Measurements from ENCODE around the gene CCDC201.
"Not testable (repeated sequence)": the region's sequence is repeated elsewhere in the genome, so short reads cannot be mapped to it uniquely, and the experiment has no call there.

The CCDC201 gene

GRCh38 chr7:45814216-45815118, 58.4 kb downstream of the CCDC201 start:
- H3K4me3 ChIP-seq (ENCODE audit: low read depth, low read length); H3K4me1 ChIP-seq (ENCODE audit: control insufficient read depth, insufficient read depth, low read length, unreplicated experiment); H3K79me2 ChIP-seq (ENCODE audit: control insufficient read depth, insufficient read depth, low read length, unreplicated experiment): not testable (repeated sequence)

GRCh38 chr7:45813771-45814170, 59.1 kb downstream of the CCDC201 start:
- H2AFZ ChIP-seq (ENCODE audit: low read length, unreplicated experiment); H3K27ac ChIP-seq (ENCODE audit: low read depth, low read length); H3K27me3 ChIP-seq (ENCODE audit: insufficient read depth, low read length); H3K36me3 ChIP-seq (ENCODE audit: insufficient read depth, low read length); H3K79me2 ChIP-seq (ENCODE audit: control insufficient read depth, insufficient read depth, low read length, unreplicated experiment); H3K4me3 ChIP-seq (ENCODE audit: low read depth, low read length); H3K4me1 ChIP-seq (ENCODE audit: control insufficient read depth, insufficient read depth, low read length, unreplicated experiment): not testable (repeated sequence)

More at GRCh38 chr7:45814216-45815118, 58.4 kb downstream of the CCDC201 start:
- H3K36me3 ChIP-seq (ENCODE audit: insufficient read depth, low read length); H3K27ac ChIP-seq (ENCODE audit: low read depth, low read length); H2AFZ ChIP-seq (ENCODE audit: low read length, unreplicated experiment); H3K27me3 ChIP-seq (ENCODE audit: insufficient read depth, low read length): not testable (repeated sequence)

- Histone ChIP-seq H3K27me3 (ENCODE audit: insufficient read depth, low read length) (no peaks in the 10 kb centered on the region), H3K4me3 (ENCODE audit: low read depth, low read length) (no peak overlapping the region)
These were observed 59.9 kb downstream of the CCDC201 start for GRCh38 chr7:45812946-45813345.

GRCh38 chr7:45811652-45812234, 61.1 kb downstream of the CCDC201 start:
- H3K4me3 ChIP-seq (ENCODE audit: low read depth, low read length); H2AFZ ChIP-seq (ENCODE audit: low read length, unreplicated experiment); H3K79me2 ChIP-seq (ENCODE audit: control insufficient read depth, insufficient read depth, low read length, unreplicated experiment); H3K27me3 ChIP-seq (ENCODE audit: insufficient read depth, low read length); H3K36me3 ChIP-seq (ENCODE audit: insufficient read depth, low read length); H3K4me1 ChIP-seq (ENCODE audit: control insufficient read depth, insufficient read depth, low read length, unreplicated experiment); H3K27ac ChIP-seq (ENCODE audit: low read depth, low read length): not testable (repeated sequence)

More at GRCh38 chr7:45812946-45813345, 59.9 kb downstream of the CCDC201 start:
- Histone ChIP-seq H3K27ac (ENCODE audit: low read depth, low read length) (no peak overlapping the region), H3K4me1 (ENCODE audit: control insufficient read depth, insufficient read depth, low read length, unreplicated experiment) (no peaks in the 10 kb centered on the region), H2AFZ (ENCODE audit: low read length, unreplicated experiment) (no peak overlapping the region), H3K36me3 (ENCODE audit: insufficient read depth, low read length) (no peaks in the 10 kb centered on the region), H3K79me2 (ENCODE audit: control insufficient read depth, insufficient read depth, low read length, unreplicated experiment) (no peaks in the 10 kb centered on the region)

- H3K27ac ChIP-seq (ENCODE audit: low read depth, low read length); H3K4me1 ChIP-seq (ENCODE audit: control insufficient read depth, insufficient read depth, low read length, unreplicated experiment); H3K36me3 ChIP-seq (ENCODE audit: insufficient read depth, low read length); H3K4me3 ChIP-seq (ENCODE audit: low read depth, low read length); H3K27me3 ChIP-seq (ENCODE audit: insufficient read depth, low read length); H3K79me2 ChIP-seq (ENCODE audit: control insufficient read depth, insufficient read depth, low read length, unreplicated experiment); H2AFZ ChIP-seq (ENCODE audit: low read length, unreplicated experiment): not testable (repeated sequence)
These were observed 62.4 kb downstream of the CCDC201 start for GRCh38 chr7:45810451-45811005.
